LHCN-M2 (cell line): Measurements from ENCODE around the gene GLDN. TPM values are rescaled to one million over a fixed set of nuclear protein-coding genes. Genes with fewer than 3 reads are reported as not detected.

Experiments used
- DNase-seq: peaks from one replicate; pipeline ENCODE4 v3.0.0-alpha.2; 2012; ENCODE audit warnings: low read depth
- polyA plus RNA-seq: library from polyadenylated mRNA; unstranded; fragments of >200 nt; gene quantifications from one replicate; pipeline ENCODE4 v1.2.1, GENCODE V29; 2012; ENCODE audit warnings: missing spikeins
- total RNA-seq: library from RNA; depleted of rRNA; stranded (reverse); fragments of >200 nt; gene quantifications from 2 replicates; pipeline ENCODE4 v1.2.3, GENCODE V29; 2014; rRNA removed

The GLDN gene
- total RNA-seq, result not detected in 2 replicates
- polyA plus RNA-seq, result not detected

DNA sequence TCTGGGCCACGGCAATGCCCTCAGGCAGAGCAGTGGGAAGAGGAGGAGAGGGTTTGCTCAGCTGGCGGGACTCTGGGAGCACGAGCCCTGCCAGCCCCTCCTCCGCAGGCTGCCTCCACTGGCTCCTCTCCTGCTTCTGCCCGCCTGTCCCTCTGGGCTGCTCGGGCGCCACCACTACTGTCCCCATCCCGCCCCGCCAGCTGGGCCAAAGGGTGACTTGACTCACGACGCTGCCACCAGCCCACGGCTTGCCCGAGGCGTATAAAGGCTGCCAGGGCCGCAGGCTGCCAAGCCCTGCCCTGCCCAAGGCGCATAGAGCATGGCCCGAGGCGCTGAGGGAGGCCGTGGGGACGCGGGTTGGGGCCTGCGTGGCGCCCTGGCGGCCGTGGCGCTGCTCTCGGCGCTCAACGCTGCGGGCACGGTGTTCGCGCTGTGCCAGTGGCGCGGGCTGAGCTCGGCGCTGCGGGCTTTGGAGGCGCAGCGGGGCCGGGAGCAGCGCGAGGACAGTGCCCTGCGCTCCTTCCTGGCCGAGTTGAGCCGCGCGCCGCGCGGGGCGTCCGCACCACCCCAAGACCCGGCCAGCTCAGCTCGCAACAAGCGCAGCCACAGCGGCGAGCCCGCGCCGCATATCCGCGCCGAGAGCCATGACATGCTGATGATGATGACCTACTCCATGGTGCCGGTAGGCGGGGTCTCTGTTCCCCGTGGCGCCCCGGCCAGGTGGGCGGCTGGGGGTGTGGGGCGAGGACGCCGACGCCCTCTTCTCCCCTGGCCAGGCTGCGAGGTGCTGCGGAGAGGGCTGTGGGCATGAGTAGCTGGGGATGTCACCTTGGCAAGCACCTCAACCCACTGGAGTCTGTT is at the start of gene GLDN:
GLDN (plus strand) TSS at position 290 of the 861 bp plus-strand sequence; CDS start at position 320, 30 bp downstream.
- DNase-seq, result no peak

- DNase-seq, result no peak
Observed at GRCh38 chr15:51298620-51299019, 42.8 kb upstream of the GLDN start.

DNA sequence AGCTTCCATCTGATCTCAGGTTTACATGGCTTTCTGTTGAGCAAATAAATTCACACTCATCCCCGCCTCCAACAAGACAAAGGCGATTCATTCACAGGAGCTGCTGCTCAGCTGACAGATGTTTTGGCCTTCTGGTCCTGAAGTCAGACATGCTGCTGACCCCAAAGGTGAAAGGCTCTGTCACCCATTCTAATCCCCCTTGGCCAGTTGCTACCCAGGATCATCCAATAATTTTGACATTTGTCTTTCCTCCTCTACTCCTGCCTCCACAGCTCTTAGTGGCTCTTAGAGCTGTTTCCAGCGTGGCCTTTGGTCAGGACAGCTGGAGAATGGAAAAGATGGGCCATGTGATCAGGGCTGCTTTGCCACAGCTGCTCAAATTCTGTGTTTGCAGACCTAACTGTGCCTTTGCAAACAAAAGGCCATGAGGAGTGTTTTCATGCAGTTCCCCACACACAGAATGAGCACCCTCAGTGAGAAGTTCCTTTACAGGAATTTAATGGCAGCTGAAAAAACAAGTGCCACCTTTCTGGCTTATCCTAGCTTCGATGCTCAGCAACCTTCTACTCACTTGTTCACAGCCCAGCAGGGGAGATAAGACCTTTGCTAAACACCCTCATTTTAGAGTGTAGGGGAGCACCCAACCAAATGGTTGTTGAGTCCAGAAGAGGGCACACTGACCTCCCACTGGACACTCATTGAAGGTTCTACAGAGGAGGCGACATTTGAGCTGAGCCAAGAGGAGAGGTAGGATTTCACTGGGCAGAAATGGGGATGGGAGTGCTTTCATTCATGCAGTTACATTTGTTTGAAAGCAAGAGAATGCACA is 42.1 kb upstream of the GLDN start:
- DNase-seq, result peak; percentile 64

DNA sequence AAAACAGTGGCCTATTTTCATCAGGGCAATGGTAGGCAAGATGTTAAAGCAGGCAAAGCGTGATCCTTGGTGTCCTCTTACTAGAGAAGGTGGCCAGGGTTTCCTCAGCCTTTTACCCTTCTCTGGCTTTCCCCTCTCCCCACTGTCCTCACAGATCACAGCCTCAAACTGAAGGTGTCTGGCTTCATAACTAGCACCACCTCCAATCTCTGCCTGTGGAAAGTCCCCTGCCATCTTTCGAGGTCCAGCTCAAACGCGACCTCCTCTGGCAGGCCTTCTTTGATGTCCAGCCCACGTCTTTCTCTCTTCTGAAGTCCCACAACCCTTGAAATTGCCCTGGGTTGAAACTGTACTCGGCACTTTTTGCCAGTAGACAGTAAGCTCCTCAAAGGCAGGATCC is 39.0 kb upstream of the GLDN start:
- no peak for DNase-seq

GRCh38 chr15:51303462-51303980 is 37.9 kb upstream of the GLDN start:
- no peak for DNase-seq

- no peak for DNase-seq
Observed at GRCh38 chr15:51307325-51307724, 34.1 kb upstream of the GLDN start.

GRCh38 chr15:51307811-51308210 is 33.6 kb upstream of the GLDN start:
- no peak for DNase-seq

DNA sequence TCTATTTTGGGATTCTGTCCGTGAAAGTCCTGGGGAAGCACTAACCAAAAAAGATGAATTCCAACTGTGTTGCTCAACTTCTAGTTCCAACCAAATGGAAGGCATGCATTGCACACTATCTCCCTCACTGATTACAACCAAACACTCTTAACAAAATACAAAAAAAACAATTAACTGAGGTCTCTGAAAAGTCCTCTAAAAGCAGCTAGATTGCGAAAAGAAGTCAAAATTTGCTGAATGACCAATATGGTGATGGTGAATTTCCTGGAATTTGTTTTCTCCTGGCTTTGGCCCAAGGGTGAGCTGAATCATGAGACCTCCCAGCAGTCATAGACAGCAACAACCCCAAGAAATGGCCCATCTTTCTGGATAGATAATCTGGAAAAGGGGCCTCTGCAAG is 31.4 kb upstream of the GLDN start:
- peak; percentile 26 for DNase-seq

DNA sequence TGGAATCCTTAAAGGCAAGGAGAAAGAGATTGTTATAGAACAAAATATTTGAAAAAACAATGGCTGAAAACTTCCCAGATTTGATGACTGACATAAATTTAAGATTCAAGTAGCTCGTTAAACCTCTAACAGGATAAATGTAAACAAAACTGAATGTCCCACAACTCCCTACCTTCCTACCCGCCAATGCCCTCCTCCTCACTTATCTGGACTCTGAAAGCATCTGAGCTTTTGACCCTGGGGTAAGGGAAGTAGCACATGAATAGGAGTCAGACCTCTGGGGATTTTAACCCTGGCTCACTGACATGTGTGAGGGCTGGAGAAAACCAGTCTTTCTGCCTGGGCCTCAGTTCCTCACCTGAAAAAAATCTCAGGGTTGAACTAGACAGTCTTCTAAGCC is 29.9 kb upstream of the GLDN start:
- no peak for DNase-seq

DNA sequence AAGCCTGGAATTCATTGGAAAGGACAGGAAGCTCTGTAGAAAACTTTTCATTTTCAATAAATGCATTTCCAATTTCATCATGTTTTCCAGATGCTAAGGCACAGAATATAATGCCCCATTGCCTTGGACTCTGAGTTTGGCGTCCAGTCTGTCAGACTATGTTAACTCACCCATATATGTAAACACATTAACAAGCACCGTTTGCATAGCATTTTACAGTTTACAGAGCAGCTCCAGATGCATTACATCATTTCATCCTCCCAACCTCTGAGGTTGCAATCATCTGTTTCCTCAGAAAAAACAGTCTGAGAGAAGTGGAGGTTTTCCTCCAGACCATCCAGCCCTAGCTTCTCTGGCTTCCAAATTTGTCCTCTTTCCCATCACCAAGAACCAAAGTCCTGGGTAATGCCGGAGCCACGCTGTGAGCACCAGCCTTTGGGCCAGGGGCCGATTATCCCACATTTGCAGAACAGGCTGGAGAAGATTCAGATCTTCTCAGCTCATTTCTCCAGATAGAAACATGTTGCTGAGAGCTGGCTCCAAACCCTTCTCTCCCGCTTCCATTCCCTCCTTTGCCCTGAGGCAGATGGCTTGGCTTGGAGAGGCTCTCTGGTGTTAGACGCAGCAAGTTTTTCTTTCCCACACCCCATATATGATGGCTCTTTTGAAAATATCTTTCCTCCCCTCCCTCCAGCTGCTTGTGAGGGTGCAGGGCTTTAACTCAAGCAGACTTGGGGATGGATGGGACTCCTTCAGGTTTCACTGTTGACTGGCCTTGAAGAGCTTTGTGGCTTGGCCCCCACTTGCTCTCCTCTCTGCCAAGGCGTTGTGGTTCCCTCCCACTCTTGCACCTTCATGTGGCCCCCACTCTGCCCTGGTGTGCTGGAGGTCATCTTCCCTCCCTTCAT is 29.0 kb upstream of the GLDN start:
- DNase-seq, result no peak

DNA sequence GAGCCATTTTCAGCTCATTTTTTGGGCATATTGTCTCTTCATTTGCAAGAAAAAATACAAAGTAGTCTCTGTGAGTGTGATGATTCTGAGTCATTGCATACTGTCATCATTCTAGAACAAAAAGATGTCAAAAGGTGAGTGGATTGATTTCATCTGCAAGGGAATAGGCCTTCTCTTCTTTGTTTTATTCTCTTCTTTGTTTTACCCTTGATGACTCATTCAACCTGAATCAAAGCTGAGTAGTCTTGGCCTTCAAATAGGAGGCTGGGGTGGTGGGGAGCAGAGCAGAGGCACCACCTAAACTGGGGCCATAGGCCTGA is 28.4 kb upstream of the GLDN start:
- peak; percentile 17 for DNase-seq

DNA sequence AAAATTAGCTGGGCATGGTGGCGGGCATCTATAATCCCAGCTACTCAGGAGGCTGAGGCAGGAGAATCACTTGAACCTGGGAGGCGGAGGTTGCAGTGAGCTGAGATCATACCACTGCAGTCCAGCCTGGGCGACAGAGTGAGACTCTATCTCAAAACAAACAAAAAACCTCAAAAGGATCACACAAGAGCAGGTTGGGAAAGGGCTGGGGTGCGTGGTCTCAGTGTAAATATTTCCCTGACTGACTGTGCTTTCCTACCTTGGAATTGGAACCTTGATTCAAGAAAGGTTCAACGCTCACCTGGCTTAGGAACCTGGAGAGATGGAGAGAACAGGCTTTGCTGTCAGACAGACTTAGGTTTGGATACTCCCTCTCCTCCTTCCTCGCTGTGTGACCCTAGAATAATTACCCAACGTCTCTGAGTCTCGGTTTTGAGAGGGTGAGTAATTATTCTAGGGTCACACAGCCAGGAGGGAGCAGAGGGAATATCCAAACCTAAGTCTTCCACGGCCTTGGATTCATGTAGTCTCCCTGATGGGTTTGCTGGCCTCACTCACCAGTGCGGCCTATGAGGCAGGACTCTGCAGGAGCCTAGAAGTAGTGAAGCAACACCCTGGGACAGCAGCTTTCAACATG is 27.7 kb upstream of the GLDN start:
- DNase-seq, result no peak

- no peak for DNase-seq
Observed at GRCh38 chr15:51314391-51315337, 26.8 kb upstream of the GLDN start.

DNA sequence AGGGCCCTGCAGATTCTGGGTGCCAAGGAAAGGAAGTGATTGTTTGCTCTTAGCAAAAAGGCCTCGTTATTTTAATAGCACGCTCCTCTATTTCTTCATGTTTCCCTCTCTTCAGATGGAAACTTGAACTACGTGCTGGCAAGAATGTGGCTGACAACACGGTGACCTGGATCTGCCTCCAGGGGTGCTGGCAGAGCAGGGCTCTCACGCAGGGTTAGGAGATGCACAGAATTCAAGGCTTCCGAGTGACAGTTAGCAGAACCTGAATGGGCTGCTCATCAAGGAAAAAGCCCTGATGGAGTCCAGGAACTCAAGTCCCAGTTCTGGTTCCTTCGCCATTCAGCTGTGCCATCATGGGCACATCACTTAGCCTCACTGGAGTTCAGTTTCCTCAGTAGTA is 25.7 kb upstream of the GLDN start:
- DNase-seq, result no peak

DNA sequence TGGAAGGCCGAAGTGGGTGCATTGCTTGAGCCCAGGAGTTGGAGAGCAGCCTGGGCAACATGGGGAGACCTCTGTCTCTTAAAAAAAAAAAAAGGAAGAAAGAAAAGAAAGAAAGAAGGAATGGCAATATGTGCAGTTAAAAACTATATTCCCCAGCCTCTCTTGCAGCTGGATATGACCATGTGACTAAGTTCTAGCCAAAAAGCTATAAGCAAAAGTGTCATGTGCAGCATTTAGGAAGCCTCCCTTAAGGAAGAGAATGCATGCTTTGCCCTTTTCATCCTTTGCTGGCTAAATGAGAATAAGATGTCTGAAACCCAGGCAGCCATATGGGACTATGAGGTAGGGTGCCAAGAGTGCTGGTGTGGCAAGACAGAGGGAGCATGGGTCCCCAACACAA is 24.8 kb upstream of the GLDN start:
- DNase-seq, result no peak

DNA sequence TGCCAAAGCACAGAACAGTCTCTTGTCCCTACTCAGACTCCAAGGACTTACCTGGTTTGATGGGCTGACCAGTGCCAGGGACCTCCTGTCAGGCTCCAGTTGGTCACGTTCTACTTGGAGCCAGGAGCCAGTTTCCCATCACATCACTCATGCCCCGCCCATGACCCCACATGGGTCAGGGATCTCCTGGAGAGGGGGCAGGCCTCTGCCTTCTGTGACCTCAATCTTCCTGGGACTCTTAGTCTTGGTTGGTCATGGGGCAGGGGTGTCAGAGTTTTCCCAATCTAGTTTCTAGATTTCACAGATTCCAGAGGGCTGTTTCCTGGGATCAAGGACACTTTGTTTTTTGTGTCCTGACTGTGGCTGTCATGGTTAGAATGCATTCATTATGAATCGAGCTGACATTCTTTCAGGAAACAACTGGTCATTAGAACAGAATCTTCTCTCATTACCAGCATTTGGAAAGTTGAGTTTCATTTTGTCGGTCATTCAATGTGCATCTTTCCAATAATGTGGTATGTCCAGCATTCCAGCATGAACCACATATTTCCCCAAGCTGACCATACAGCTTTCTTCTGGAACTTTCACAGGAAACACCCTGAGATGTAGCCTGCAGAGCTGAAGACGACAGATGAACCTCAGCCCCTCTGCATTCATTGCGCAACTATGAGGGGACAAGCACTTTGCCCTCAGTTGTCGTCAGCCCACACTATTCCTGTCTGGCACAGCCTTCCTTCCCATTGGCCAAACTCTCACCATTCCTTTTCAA is 22.9 kb upstream of the GLDN start:
- peak; percentile 48 for DNase-seq

DNA sequence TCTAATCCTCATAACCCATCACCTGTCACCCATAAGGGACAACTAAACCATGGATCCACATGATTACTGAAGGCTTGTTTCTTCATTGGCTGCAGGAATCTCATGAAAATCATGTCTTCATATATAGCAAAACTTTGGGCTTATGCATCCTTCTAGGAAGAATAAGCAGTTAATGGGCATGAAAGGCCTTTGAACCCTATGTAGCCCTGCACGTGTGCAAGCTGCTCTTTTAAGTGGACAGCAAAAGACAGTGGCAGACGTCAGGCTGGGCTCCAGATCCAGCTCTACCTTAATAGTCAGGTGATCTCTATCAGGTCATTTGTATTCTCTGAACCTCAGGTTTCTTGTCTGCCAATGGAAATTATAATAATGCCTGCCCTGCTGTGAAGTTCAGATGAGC is 21.9 kb upstream of the GLDN start:
- DNase-seq, result no peak

GRCh38 chr15:51320843-51321242 is 20.6 kb upstream of the GLDN start:
- DNase-seq, result no peak

- DNase-seq, result no peak
Observed at GRCh38 chr15:51321316-51321715, 20.1 kb upstream of the GLDN start.
